GM21515 (cell line): ENCODE measurements around the gene PTPN9.

ENCODE experiments used
- ATAC-seq: cut with Tn5 transposase; IDR thresholded peaks from one replicate; pipeline ENCODE4 v1.9.1; 2021; ENCODE audit not compliant: unreplicated experiment

PTPN9 gene

GRCh38 chr15:75425966-75426500 is 153.1 kb downstream of the PTPN9 start:
- ATAC-seq, result no peak

- ATAC-seq, result no peak
These were observed 156.6 kb downstream of the PTPN9 start for GRCh38 chr15:75422554-75422953.

GRCh38 chr15:75420698-75421097 is 158.4 kb downstream of the PTPN9 start:
- ATAC-seq, result no peak

- ATAC-seq, result no peak
These were observed 162.5 kb downstream of the PTPN9 start for GRCh38 chr15:75416584-75416983.
